Skeletal muscle satellite cell (primary cell): ENCODE measurements around the gene CCDC88B. TPM values are rescaled to one million over a fixed set of nuclear protein-coding genes. Genes with fewer than 3 reads are reported as not detected.

ENCODE experiments used
- H3K27me3 ChIP-seq: 2 replicates; pipeline ENCODE4 v1.7.0; 2013; ENCODE audit warnings: low read length; ENCODE audit not compliant: control insufficient read depth, insufficient read depth
- H3K36me3 ChIP-seq: 2 replicates; pipeline ENCODE4 v1.7.0; 2013; ENCODE audit warnings: mild to moderate bottlenecking, control low read depth, low read length; ENCODE audit not compliant: insufficient read depth
- H3K4me1 ChIP-seq: 2 replicates; pipeline ENCODE4 v1.7.0; 2013; ENCODE audit warnings: low read length; ENCODE audit not compliant: control insufficient read depth, insufficient read depth
- H3K4me2 ChIP-seq: 2 replicates; pipeline ENCODE4 v1.7.0; 2013; ENCODE audit warnings: mild to moderate bottlenecking, low read length
- H3K4me3 ChIP-seq: 2 replicates; pipeline ENCODE4 v1.7.0; 2013; ENCODE audit warnings: low read length
- H3K9ac ChIP-seq: 2 replicates; pipeline ENCODE4 v1.7.0; 2013; ENCODE audit warnings: mild to moderate bottlenecking, low read depth, low read length, moderate library complexity
- H3K9me3 ChIP-seq: replicated peaks from 2 replicates; pipeline ENCODE4 v1.7.0; 2013; ENCODE audit warnings: mild to moderate bottlenecking, control low read depth, low read length
- total RNA-seq: library from RNA; depleted of rRNA; stranded (reverse); fragments of >200 nt; gene quantifications from 2 replicates; pipeline ENCODE4 v1.2.3, GENCODE V29; 2012; rRNA removed

CCDC88B gene, protein sequence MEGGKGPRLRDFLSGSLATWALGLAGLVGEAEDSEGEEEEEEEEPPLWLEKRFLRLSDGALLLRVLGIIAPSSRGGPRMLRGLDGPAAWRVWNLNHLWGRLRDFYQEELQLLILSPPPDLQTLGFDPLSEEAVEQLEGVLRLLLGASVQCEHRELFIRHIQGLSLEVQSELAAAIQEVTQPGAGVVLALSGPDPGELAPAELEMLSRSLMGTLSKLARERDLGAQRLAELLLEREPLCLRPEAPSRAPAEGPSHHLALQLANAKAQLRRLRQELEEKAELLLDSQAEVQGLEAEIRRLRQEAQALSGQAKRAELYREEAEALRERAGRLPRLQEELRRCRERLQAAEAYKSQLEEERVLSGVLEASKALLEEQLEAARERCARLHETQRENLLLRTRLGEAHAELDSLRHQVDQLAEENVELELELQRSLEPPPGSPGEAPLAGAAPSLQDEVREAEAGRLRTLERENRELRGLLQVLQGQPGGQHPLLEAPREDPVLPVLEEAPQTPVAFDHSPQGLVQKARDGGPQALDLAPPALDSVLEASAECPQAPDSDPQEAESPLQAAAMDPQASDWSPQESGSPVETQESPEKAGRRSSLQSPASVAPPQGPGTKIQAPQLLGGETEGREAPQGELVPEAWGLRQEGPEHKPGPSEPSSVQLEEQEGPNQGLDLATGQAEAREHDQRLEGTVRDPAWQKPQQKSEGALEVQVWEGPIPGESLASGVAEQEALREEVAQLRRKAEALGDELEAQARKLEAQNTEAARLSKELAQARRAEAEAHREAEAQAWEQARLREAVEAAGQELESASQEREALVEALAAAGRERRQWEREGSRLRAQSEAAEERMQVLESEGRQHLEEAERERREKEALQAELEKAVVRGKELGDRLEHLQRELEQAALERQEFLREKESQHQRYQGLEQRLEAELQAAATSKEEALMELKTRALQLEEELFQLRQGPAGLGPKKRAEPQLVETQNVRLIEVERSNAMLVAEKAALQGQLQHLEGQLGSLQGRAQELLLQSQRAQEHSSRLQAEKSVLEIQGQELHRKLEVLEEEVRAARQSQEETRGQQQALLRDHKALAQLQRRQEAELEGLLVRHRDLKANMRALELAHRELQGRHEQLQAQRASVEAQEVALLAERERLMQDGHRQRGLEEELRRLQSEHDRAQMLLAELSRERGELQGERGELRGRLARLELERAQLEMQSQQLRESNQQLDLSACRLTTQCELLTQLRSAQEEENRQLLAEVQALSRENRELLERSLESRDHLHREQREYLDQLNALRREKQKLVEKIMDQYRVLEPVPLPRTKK (N-terminal part only)
- 1.5 and 2.0 TPM in 2 replicates for total RNA-seq

DNA sequence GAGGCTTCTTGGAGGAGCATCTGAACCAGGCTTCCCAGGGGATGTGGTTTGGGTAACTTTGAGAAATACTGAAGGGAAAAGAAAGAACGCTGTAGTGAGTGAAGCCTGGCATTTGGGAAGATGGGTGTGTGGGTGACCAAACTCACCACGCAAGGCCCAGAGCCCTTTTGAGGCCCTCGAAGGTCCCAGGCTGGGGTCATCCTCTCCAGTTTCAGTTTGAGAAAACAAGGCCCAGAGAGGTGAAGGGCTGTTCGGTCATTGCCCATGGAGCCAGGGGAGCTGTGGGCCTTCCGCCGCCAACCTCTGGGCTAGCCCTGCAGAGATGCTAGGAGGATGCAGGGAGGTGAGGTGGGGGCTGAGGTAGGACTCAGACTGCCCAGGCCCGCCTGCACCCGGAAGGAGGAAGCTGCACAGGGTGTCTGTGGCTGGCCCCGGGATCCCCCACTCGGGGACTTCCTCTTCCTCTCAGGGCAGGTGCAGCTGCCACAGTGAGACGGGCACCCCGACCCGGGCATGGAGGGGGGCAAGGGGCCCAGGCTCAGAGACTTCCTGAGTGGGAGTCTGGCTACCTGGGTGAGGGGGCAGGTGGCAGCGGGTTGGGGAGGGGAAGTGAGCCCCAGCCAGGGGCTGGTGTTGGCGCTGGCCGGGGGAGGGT is at the start of gene CCDC88B:
Gene CCDC88B (plus strand): TSS at position 451 of the 655 bp plus-strand sequence. CDS start 63 bp downstream, at position 514.
- H3K4me3 ChIP-seq, result no peak within 1 kb of the TSS

DNA sequence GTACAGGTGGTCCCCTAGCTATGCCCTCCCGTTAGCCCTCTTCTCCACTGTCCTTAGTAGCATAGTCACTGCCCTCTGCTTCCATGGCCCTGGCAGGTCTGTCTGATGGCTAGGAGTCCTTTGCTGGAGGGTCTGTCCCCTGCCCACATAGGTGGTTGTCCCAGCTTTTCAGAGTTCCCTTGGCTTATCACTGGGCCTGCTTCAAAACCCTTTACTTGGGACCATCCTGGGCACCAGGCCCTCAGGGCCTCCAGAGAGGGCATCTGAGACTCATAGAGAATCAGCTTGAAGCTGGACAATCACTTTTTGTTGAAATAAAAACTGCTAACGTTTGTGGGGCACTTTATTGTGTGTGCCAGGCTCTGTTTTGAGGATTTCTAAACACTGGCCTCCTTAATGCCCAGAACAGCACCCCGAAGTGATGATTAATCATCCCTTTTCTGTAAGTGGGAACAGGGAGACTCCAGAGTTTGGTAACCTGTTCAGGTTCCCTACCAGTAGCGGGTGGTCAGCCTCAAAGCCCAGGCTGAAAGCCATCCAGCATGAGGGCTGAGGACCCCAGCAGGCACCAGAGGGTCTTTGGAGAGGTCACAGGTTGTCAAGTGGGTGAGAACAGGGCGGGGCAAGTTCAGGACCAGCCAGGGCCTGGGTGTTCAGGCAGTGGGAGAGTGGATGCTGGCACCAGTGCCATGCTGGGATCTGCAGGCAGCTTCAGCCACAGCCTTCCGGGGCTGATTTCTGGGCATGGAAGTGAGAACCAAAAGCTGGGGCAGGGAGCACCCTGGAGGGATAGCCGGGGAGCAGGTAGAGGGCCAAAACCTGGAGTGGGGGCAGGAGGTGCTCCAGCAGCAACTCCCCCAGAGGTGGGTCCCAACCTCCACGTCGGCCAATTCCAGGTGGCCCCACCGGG is 49.4 kb upstream of the CCDC88B start:
- H3K27me3 ChIP-seq, result peaks cover 50% of the 10 kb centered on the region
- H3K9me3 ChIP-seq, result no peaks in the 10 kb centered on the region
- no peaks in the 10 kb centered on the region for H3K36me3 ChIP-seq
- peak overlapping the region; percentile 80 for H3K4me2 ChIP-seq
- no peak overlapping the region for H3K4me3 ChIP-seq
- peaks cover 17% of the 10 kb centered on the region for H3K4me1 ChIP-seq
- H3K9ac ChIP-seq, result no peak overlapping the region

More for the DNA sequence above, at the start of gene CCDC88B:
- peaks cover 14% of the 10 kb centered on the region for H3K4me1 ChIP-seq
- H3K9ac ChIP-seq, result no peak within 1 kb of the TSS
- H3K9me3 ChIP-seq, result no peaks in the 10 kb centered on the region
- no peaks in the 10 kb centered on the region for H3K27me3 ChIP-seq
- H3K4me2 ChIP-seq, result no peak within 1 kb of the TSS
- H3K36me3 ChIP-seq, result no peaks in the 10 kb centered on the region

DNA sequence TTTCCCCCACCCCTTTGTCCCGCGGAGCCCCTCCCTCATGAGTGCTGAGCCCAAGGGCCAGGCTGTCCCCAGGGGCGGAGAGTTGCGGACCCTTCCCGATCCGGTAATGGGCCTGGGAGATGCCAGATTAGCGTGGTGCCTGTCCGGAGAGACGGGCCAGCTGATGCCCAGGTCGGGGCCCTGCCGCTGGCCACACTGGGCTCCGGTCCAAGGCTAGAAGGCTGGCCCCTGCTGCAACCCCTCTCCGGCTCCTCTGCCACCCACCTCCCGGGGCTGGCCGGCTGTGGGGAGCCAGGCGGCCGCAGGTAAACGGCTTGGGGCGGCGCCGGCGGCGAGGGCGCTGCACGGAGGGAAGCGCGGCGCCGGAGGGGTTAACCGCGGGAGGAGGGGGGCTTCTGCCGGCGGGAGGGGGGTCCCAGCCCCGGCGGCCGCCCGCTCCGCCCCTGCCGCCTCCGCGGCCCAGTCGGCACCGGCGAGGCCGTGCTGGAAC is 48.7 kb upstream of the CCDC88B start, which contains the start of gene KCNK4:
Gene KCNK4 (plus strand): TSS at position 41 of the 490 bp plus-strand sequence. CDS start 1,717 bp downstream, outside the sequence.
- H3K27me3 ChIP-seq, result peaks cover 57% of the 10 kb centered on the region
- H3K4me1 ChIP-seq, result peaks cover 13% of the 10 kb centered on the region
- no peaks in the 10 kb centered on the region for H3K9me3 ChIP-seq
- peak within 1 kb of the TSS; percentile 52 for H3K4me3 ChIP-seq
- no peak within 1 kb of the TSS for H3K9ac ChIP-seq
- H3K4me2 ChIP-seq, result peak within 1 kb of the TSS; percentile 80
- no peaks in the 10 kb centered on the region for H3K36me3 ChIP-seq

DNA sequence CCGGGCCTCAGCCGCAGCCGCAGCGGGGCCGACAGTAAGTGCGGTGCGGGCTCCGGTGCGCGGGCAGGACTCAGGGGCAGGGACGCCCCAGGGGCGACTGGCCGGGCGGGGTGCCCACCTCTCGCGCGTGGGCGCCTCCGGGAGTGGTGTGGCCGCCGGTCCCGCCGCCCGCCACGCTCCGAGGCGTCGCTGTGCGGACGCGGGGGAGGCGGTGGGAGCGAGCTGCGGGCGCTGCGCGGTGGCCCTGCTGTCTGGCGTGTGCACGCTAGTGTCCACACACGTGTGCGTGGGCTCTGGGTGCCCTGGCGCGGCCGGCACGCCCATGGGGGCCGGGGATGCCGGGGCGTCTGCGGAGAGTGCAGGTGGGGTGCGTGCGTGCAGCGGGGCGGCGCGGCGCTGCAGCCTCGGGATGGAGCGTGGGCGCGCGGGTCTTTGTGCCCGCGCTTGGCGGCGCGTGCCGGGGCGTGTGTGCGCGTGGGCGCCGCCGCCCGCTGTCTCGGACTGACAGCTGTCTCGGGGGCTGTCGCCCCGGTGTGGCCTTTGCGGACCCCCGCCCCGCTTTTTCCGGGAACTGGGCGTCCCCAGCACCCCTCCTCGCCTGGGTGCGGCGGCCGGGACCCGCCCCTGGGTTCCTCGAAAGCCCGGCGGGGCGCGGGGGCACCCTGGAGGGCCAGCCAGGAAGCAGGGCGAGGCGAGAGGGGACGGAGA is 48.1 kb upstream of the CCDC88B start:
- H3K9me3 ChIP-seq, result no peaks in the 10 kb centered on the region
- no peaks in the 10 kb centered on the region for H3K36me3 ChIP-seq
- peaks cover 9% of the 10 kb centered on the region for H3K4me1 ChIP-seq
- peak overlapping the region; percentile 52 for H3K4me3 ChIP-seq
- H3K27me3 ChIP-seq, result peaks cover 63% of the 10 kb centered on the region
- no peak overlapping the region for H3K9ac ChIP-seq
- H3K4me2 ChIP-seq, result peak overlapping the region; percentile 80

DNA sequence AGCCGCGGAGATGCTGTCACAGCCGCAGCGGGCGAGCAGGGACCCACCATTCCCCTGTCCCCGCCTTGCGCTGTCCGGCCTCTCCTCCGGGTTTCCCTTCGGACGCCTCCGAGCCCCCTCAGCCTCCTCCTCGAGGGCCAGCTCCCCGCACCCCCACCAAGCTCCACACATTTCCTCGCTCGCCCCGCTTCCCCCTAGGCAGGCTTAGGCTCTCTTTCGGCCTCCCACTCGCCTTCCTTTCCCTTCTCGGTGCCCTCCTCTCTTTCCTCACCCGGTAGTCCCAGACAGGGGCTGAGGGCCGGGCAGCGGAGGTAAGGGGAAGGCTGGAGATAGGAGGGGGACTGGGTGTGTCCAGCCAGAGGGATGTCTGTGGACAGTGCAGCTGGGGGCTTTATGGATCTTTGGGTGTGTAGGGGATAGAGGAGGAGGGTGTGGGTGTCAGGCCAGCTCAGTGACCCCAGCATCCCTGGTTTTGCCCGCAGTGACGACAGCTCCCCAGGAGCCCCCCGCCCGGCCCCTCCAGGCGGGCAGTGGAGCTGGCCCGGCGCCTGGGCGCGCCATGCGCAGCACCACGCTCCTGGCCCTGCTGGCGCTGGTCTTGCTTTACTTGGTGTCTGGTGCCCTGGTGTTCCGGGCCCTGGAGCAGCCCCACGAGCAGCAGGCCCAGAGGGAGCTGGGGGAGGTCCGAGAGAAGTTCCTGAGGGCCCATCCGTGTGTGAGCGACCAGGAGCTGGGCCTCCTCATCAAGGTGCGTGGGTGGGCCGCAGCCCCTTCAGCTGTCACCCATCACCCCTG is 47.3 kb upstream of the CCDC88B start:
- H3K9ac ChIP-seq, result no peak overlapping the region
- H3K4me1 ChIP-seq, result peaks cover 9% of the 10 kb centered on the region
- peaks cover 70% of the 10 kb centered on the region for H3K27me3 ChIP-seq
- peak overlapping the region; percentile 80 for H3K4me2 ChIP-seq
- H3K36me3 ChIP-seq, result no peaks in the 10 kb centered on the region
- H3K4me3 ChIP-seq, result peak overlapping the region; percentile 52
- H3K9me3 ChIP-seq, result no peaks in the 10 kb centered on the region

DNA sequence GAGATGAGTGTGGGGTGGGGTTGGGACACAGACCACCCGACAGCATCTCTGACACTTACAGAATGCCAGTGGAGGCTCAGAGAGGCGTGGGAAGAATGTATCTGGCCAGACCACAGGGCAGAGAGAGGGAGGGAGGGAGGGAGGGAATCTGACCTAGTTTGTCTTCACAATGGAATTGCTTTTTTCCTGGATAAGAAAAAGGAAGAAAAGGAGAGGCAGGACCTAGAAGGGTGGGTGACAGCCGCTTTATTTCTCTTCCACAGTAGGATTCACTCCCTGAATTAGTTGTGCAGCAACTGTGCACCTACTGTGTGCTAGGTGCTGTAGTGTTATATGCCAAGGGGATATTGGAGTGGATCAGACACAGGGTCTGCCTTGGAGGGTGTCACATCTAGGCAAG is 45.2 kb upstream of the CCDC88B start:
- H3K4me3 ChIP-seq, result no peak overlapping the region
- H3K27me3 ChIP-seq, result peaks cover 91% of the 10 kb centered on the region
- H3K9ac ChIP-seq, result no peak overlapping the region
- no peak overlapping the region for H3K4me2 ChIP-seq
- H3K36me3 ChIP-seq, result no peaks in the 10 kb centered on the region
- H3K4me1 ChIP-seq, result peaks cover 13% of the 10 kb centered on the region
- no peaks in the 10 kb centered on the region for H3K9me3 ChIP-seq

DNA sequence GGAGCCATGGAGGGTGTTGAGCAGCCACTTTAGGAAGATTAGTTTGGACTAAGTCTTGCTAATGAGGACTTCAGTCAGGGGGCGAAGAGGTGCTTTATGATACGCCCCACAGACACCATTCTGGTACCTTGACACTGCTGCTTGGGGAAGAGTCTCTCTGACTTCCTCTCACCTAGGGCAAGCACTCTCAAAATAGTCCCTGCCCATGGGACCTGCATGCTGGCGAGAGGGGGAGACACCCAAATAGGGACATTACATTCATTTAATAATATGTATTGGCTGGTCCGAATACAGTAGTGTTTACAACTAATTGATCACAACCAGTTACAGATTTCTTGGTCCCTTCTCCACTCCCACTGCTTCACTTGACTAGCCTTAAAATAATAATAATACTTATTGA is 44.2 kb upstream of the CCDC88B start:
- Histone ChIP-seq H3K27me3 (peaks cover 94% of the 10 kb centered on the region), H3K9ac (no peak overlapping the region), H3K9me3 (no peaks in the 10 kb centered on the region), H3K36me3 (no peaks in the 10 kb centered on the region), H3K4me2 (no peak overlapping the region), H3K4me1 (peaks cover 23% of the 10 kb centered on the region), H3K4me3 (no peak overlapping the region)

DNA sequence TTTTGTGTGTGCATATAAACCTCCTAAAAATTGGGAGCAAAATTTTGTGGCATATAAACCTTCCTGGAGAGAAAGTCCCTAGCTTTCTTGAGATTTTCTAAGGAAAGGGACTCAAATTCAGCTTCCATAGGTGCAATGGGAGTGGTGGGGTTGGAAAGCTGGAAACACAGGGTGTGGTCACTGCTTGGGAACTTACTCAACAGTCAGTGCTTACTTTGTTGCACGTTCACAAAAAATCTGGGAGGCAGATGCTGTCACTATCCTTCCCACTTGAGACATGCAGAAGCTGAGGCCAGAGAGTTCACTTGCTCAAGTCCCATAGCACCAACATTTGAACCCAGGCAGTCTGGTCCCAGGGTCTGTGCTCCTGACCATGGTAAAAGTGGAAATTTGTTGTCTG is 43.8 kb upstream of the CCDC88B start:
- Histone ChIP-seq H3K4me1 (peaks cover 25% of the 10 kb centered on the region), H3K27me3 (peaks cover 91% of the 10 kb centered on the region)

More for the DNA sequence above, 43.8 kb upstream of the CCDC88B start:
- Histone ChIP-seq H3K4me2 (no peak overlapping the region), H3K9me3 (no peaks in the 10 kb centered on the region), H3K4me3 (no peak overlapping the region), H3K36me3 (no peaks in the 10 kb centered on the region), H3K9ac (no peak overlapping the region)
